Islet precursor cell (in vitro differentiated cells): ENCODE results near the gene SRSF6.
"Not testable (repeated sequence)": the region's sequence is repeated elsewhere in the genome, so short reads cannot be mapped to it uniquely, and the experiment has no call there.

ENCODE experiments used
- DNase-seq: peaks from one replicate; pipeline ENCODE4 v3.0.0-alpha.2; 2018

Gene SRSF6

GRCh38 chr20:43457640-43458421, at the start of gene SRSF6:
TSS of gene SRSF6 (plus strand) at chr20:43457896. CDS start at chr20:43458034, 138 bp downstream.
- DNase-seq, result peak; percentile 93

DNA sequence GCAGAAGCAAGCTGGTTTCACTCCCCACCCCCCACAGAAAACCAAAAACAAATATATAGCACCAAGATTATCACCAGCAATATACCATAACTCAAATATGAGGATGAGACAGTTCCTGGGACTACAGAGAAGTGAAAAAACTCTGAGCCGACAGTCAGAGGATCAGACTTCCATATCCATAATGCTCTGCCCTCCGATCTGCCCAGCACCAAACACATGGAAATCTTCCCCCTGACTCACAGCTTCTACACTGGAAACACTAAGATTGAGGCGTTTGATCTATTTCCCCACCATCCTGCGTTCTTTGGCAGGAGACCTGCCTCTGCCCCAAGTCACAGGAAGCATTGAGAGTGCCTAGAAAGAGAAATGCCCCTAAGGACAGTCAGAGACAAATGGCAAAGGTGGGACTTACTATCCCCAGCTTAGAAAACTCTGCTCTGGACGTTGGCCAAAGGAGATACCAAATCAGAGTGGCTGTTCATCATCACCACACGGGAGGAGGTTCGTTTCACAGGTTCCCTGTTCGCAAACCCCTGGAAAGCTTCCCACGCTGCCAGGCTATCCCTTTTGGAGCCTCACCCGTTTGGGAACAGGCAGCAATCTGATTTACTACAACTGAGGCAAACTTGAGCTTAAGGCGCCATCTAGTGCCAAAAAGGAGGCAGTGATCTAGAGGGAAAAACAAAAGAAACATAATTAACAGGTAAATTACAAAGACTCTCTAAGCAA, 48.7 kb upstream of the SRSF6 start:
- peak; percentile 69 for DNase-seq

DNA sequence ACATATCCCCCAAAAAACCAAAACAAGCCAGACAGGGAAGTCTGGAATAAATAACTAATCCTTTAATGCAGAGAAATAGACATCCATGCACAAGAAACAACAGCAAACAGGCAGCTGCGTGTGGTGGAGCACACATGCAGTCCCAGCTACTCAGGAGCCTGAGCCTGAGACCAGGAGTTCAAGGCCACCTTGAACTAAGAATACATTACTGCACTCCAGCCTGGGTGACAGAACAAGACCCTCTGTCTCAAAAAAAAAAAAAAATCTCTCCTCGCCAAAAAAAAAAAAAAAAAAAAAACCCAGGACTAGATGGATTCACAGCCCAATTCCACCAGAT, 48.2 kb upstream of the SRSF6 start:
- no peak for DNase-seq

GRCh38 chr20:43415661-43416430, 41.9 kb upstream of the SRSF6 start:
- peak; percentile 68 for DNase-seq

GRCh38 chr20:43416591-43417228, 41.0 kb upstream of the SRSF6 start:
- DNase-seq, result no peak

DNA sequence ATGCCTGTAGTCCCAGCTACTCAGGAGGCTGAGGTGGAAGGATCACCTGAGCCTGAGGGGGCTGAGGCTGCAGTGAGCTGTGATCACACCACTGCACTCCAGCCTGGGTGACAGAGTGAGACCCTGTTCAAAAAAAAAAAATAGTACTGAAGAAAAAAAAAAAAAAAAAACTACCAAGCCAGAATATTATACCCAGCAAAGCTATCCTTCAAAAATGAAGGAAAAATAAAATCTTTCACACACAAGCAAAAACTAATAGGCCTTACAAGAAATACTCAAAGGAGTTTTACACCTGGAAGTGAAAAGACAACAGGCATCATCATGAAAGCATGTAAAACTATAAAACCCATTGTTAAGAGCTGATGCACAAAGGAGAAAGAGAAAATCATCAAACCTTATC, 37.5 kb upstream of the SRSF6 start:
- no peak for DNase-seq

DNA sequence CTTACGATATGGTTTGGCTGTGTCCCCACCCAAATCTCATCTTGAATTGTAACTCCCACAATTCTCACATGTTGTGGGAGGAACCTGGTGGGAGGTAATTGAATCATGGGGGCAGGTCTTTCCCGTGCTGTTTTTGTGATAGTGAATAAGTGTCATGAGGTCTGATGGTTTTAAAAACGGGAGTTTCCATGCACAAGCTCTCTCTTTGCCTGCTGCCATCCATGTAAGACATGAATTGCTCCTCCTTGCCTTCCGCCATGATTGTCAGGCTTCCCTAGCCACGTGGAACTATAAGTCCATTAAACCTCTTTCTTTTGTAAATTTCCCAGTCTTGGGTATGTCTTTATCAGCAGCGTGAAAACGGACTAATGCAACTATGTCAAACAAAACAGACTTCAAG, 36.8 kb upstream of the SRSF6 start:
- DNase-seq, result not testable (repeated sequence)

DNA sequence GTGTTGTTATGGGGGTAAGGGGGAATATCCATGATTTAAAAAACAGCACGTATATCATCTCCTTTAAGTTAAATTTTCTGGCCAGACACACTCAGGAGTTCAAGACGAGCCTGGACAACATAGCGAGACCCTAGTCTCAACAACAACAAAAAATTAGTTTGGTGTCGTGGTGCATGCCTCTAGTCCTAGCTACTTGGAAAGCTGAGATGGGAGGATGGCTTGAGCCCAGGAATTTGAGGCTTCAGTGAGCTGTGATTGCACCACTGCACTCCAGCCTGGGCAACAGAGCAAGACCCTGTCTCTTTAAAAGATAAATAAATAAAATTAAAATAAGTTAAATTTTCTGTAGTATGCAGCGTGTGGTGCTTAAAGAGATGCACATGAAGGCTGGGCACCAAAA, 31.5 kb upstream of the SRSF6 start:
- no peak for DNase-seq

- DNase-seq, result no peak
These were observed 27.2 kb upstream of the SRSF6 start for GRCh38 chr20:43430265-43431133.

DNA sequence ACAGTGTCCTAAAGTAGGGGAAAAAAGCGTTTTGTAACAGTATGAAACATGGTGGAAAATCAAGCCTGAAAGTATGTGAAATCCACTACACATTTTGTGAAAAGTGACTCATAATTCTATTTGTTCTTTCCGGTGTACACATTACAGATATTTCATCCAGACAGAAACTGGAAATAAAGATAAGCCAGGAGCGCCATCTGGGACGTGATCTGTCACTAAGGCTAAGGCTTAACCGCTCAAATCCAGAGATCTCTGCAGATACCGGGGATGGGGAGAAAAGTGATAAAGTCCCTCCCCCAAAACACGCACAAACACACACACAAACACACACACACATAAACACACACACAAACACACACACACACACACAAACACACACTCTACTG, 26.6 kb upstream of the SRSF6 start:
- DNase-seq, result no peak

- DNase-seq, result no peak
These were observed 25.2 kb upstream of the SRSF6 start for GRCh38 chr20:43432498-43432897.

DNA sequence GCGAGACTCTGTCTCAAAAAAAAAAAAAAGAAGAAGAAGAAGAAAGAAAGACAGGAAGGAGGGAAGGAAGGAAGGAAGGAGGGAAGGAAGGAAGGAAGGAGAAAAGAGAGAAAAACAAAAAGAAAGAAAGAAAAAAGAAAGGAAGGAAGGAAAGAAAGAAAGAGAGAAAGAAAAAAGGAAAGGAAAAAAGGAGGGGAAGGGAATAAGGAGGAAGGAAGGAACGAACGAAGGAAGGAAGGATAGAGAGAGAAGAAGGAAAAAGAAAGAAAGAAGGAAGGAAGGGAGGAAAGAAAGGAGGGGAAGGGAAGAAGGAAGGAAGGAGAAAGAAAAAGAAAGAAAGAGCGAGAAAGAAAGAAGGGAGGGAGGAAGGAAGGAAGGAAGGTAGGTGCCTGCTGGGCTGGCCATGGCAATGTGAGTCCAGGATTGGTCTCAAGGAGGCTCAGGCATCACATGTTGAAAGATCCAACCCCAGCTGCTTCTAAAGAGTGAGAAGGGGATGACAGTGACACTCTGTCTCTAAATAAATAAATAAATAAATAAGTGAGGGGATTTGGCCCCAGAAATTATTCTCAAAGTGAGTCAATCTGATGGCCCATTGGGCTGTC, 24.3 kb upstream of the SRSF6 start:
- DNase-seq, result no peak

DNA sequence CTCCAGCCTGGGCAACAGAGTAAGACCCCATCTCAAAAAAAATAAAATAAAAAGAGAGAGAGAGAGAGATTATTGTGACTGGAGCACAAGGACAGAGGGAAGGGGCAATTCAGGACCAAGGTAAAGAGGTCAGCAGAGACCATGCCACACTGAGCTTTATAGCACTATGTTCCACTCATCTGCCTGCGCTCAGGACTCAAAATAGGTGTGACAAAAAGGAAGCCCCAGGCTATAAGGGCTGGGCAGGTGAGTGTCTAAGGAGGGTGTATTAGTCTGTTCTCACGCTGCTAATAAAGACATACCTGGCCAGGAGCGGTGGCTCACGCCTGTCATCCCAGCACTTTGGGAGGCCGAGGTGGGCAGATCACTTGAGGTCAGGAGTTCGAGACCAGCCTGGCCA, 23.1 kb upstream of the SRSF6 start:
- DNase-seq, result no peak

DNA sequence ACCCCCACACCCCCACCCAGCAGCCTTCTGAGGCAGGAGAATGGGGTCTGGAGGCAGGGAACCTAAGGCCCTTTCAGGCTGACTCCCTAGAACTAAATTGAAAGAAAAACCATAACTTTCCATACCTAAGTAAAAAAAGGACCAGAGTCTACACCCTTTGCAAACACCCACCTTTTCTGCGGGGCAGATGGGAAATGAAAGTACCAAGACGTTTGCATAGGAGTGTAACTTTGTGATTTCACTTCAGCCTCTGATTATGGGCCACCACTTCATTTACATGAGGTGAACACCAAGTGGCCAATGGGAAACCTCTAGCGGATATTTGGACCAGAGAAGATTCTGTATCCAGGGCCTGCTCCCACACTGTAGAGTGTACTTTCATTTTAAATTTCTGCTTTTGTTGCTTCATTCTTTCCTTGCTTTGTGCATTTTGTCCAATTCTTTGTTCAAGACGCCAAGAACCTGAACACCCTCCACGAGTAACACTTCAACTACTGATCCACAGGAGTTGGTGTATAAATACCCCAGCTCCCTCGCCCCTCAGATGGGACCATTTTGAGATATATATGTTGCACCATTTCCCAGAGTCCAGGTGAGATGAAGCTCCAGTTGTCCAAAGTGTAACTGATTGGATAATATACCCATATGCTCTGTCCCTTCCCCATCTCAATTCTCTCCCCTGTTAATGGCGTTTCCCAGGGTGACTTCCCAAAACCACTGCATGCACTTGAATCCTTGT, 18.9 kb upstream of the SRSF6 start:
- peak; percentile 8 for DNase-seq

DNA sequence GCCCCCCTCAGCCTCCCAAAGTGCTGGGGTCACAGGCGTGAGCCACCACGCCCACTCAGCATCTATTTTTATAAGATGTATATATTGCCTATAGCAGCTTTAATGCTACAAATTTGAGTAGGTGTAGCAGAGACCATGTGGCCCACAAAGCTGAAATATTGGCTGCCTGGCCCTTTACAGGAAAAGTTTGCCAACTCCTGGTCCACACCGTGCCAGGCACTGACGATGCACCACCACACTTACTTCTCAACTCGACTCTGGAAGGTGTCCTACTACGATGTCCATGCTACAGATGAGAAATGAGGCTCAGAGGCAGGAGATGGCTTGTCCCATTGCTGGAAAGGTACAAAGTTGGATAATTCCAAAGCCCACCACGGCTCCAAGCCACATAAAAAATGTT, 17.2 kb upstream of the SRSF6 start:
- DNase-seq, result peak; percentile 14

- DNase-seq, result peak; percentile 68
These were observed 15.3 kb upstream of the SRSF6 start for GRCh38 chr20:43442282-43442880.

GRCh38 chr20:43444107-43444506, 13.6 kb upstream of the SRSF6 start:
- DNase-seq, result peak; percentile 48

DNA sequence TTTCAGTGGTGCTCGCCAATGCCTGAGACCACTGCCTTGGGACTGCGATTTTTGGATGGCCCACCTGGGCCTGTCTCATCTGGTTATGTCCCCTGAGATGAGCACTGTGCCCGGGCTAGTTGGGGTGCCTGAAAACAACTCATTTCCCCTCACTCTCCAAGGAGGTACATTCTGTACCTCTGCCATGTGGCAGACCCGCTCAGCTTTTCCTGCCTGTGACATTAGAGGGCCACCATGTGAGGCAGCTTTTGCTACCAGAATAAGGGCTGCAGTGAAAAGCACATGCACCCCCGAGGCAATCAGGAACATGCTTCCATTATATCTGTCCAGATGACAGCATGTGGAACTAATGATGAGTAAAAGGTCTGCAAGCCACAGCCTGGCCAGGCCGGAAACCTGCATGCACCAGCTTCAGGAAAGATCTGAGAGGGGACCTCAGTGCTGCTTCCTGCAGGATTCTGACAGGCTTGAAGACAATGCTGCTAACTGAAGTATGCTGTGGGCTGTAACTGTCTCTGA, 11.3 kb upstream of the SRSF6 start:
- DNase-seq, result no peak

DNA sequence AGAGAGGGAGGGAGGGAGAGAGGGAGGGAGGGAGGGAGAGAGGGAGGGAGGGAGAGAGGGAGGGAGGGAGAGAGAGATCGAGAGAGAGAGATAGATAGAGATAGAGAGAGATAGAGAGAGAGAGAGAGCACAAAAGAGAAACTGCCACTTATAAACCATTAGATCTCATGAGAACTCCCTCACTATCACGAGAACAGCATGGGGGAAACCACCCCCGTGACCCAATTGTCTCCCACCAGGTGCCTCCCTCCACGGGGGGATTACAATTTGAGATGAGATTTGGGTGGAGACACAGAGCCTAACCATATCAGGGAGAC, 9.3 kb upstream of the SRSF6 start:
- not testable (repeated sequence) for DNase-seq

GRCh38 chr20:43448748-43449535, 8.8 kb upstream of the SRSF6 start:
- peak; percentile 69 for DNase-seq
